RKO (cell line): ENCODE measurements around the gene QPCT.
"Not testable (repeated sequence)": the region's sequence is repeated elsewhere in the genome, so short reads cannot be mapped to it uniquely, and the experiment has no call there.

Experiments
- DNase-seq: peaks from one replicate; pipeline ENCODE4 v3.0.0-alpha.2; 2016; ENCODE audit warnings: low spot score

The QPCT gene

DNA sequence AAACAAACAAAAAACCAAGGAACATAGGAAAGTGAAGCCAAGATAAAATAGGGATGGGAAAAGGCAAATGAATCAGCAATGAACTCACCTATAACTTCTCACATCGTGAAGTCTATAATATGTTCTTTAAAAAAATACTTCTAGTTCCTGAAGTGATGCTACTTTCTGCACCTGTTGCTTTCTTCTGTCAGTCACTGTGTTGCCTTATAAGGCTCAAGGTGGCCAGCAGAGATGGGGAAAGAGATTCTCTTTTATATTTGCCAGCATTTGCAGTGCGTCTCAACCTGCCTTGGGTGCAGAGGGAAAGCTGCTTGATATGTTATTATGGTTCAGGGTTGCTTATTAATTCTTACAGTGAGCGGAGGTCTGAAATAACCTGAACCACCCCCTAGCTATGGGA lies 14.0 kb downstream of the QPCT start:
- no peak for DNase-seq

- no peak for DNase-seq
Measured at GRCh38 chr2:37361216-37361815, 16.9 kb downstream of the QPCT start.

- DNase-seq: no peak
Measured at GRCh38 chr2:37361994-37362698, 17.7 kb downstream of the QPCT start.

- DNase-seq: no peak
Measured at GRCh38 chr2:37364351-37364750, 19.9 kb downstream of the QPCT start.

DNA sequence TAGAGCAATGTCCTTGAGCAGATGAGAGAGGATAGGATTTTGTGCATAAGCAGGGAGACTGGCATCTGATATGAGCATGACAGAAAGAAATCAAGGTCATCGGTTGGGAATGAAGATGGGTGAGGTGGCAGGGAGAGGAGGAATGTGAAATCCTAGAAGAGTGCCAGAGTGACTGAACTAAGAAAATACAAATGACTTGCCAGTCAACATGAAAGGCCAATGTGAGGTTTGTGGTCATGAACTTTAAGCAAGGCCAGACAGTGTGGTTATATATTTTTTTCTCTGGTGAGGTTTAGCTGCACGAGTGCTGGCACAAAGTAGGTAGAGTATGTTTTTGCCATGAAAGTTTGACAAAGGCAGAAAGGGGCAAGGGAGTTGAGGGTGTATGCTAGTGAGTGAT lies 21.2 kb downstream of the QPCT start:
- no peak for DNase-seq

- DNase-seq: no peak
Measured at GRCh38 chr2:37366773-37367172, 22.3 kb downstream of the QPCT start.

- DNase-seq: no peak
Measured at GRCh38 chr2:37367310-37367709, 22.9 kb downstream of the QPCT start.

DNA sequence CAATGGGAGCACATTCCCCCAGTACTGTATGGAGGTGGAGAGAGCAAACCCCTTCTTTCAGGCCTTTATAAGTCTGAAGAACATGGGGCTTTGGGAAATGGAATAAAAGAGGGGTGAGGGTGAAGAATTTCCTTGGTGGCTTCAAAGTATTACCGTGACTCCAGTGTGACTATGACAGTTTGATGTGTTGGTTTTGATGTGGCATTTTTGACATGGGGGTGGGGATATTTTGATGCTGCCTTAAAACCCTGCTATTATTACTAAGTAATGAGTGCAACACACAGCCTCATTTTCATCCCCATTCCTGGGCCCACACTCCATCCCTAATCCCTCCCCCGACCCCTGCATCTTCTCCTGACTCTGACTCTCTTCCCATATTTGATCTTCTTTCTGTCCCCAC lies 23.6 kb downstream of the QPCT start:
- no peak for DNase-seq

GRCh38 chr2:37370666-37371065 lies 26.2 kb downstream of the QPCT start:
- DNase-seq: no peak

- DNase-seq: no peak
Measured at GRCh38 chr2:37372000-37372399, 27.6 kb downstream of the QPCT start.

DNA sequence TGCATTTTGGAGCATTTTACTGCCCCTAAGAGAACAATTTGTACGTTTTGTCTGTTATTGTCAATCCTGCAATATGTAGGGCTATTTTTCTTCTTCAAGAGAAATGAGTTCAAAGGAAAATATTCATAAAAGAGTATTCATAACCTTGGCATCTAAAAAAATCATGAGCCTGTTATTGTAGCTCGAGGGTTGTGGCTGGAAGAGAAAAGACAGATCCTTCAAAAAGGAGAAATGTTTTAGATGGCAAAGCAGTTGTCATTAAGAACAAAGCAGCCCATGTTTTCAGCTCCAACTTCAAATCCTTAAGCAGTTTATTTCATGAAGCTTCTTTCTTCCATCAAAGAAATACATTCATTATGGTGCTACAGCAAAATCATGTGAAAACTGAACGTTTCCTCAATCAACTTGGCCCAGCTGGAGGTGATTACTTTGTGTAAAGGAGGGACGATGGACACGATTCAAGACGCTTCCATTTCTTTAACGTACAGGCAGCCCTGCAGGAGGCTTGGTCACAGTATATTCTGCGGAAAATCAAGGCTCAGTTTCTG lies 31.4 kb downstream of the QPCT start:
- no peak for DNase-seq

DNA sequence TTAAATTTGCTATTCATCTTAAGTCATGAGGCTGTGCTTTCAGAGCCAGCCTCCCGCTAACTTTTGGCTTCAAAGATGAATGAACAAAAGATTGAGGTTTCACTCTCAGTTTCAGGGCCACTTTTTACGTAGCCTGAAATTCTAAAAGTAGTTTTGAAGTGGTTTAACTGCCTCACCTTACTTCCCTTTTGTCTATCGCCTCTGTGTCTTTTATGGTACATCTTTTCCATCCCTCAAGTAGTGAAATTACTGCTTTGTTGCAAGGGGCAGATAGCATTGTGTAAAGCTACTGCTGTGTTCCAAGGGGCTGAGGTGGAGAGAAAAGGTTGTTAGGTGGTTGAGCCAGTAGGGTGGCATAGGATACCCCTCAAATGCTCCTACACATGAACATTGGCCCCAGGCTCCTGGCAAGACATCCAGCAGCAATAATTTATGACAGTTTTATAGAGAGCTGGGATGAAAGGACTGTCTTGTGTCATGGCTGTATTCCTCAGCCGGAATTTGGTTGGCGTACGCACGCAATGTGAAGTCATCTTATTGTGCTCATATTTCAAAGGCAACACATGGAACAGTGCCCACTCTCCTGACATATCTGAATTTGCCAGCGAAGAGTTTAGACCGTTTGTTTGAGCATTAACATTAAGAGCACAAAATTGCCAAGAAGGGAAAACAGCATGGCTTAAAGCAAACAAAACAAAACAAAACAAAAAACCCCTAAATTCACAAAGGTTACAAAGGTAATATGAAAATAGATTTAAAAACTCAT lies 32.2 kb downstream of the QPCT start:
- DNase-seq: no peak

GRCh38 chr2:37377187-37377532 lies 32.7 kb downstream of the QPCT start:
- DNase-seq: no peak

- no peak for DNase-seq
Measured at GRCh38 chr2:37378411-37378810, 34.0 kb downstream of the QPCT start.

GRCh38 chr2:37379881-37380296 lies 35.5 kb downstream of the QPCT start:
- DNase-seq: no peak

GRCh38 chr2:37380787-37381186 lies 36.4 kb downstream of the QPCT start:
- DNase-seq: not testable (repeated sequence)

- not testable (repeated sequence) for DNase-seq
Measured at GRCh38 chr2:37384261-37384660, 39.8 kb downstream of the QPCT start.

DNA sequence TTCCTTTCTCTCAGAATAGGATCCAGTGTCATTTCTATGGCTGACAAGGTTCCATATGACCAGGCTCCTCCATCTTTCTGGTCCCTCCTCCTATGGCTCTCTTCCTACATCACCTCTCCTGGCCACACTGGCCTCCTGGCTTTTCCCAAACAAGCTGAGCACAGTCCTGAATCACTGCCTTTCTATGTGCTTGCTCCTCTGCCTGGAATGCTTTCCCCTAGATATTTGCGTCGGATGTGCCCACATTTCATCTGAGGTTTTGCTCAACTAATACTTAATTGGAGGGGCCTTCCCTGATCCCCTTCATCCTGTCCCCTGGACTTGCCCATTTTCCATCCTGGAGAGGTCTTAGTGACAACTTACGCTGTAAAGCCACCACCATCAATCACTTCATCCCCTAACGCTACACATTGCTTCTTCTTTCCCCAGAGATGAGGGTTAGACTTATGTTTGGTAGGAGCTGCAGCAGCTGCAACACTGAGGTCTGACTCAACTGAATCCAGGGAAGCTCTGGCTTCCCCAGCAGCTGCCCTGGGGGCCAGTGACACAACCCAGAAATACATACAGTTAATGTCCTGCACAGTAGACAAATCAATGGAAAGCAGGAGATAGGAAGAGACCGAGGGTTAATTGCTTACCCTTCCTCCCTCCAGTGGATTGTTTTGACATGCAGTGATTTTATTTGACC lies 42.9 kb downstream of the QPCT start:
- no peak for DNase-seq

DNA sequence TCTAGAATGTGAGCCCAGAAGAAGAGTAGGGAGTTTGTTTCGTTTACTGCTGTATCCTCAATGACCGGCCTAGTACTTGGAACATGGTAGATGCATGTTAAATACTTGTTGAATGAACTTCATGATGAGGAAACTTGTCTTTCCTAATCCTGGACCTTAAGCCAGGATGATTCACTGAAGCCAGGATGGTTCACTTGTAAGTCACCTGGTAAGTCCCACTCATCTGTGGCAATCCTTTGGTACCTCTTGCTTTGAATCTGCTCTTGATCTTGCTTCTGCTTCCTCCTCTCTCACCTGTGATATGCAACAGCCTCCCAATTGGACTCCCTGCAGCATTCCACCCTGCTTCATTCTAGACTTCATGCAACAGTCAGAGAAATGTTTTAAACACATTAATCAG lies 43.6 kb downstream of the QPCT start:
- no peak for DNase-seq

GRCh38 chr2:37389395-37389794 lies 45.0 kb downstream of the QPCT start:
- no peak for DNase-seq

DNA sequence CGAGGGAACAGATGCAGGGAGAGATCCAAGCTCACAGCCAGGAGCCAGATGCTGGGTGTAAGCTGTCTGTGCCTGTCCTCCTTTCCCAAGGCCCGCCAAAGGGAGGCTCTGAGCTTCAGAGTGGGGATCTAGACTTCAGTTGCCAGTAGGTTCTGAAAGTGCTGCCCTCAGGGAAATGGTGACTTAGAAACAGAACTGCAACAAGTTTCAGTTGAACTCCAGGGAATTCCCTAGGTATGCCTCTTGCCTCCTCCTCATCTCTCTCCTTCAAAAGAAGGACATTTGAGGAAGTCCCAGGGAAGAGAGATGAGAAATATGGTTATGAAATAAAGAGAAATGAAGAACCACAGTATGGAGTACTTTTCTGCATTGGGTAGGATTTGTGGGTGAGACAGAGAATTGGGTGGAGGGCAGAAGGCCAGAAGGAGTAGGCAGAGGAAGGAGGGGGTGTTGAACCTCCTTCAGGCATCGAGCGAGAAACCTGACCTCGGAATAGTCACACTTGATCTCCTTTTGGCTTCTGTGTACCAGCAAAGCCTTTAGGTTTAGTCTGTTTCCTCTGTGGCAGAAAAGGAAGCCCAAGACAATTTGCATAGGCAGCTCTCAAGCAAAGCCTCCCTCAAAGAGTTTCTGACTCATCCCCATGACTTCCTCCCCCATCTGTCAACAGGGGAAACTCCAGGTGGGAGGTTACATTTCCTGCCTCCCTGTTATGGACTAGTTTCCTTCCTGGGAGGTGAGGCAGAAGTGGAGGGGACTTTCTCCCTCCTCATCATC lies 45.7 kb downstream of the QPCT start:
- DNase-seq: peak; percentile 55

- no peak for DNase-seq
Measured at GRCh38 chr2:37390777-37391176, 46.3 kb downstream of the QPCT start.
